HEK293T (cell line): ENCODE measurements around the gene RHEB.

Experiments
- ARNT ChIP-seq: fragments of 450-650 bp; IDR thresholded peaks from 2 replicates; pipeline ENCODE4 v1.6.1; 2017; ENCODE audit warnings: mild to moderate bottlenecking
- BHLHE40 ChIP-seq: fragments of 450-650 bp; IDR thresholded peaks from 2 replicates; pipeline ENCODE4 v1.6.1; 2016; ENCODE audit warnings: mild to moderate bottlenecking, moderate library complexity, borderline replicate concordance
- CTBP1 ChIP-seq: fragments of 450-650 bp; IDR thresholded peaks from 2 replicates; pipeline ENCODE4 v1.6.1; 2016; ENCODE audit warnings: borderline replicate concordance
- ELF4 ChIP-seq: fragments of 450-650 bp; IDR thresholded peaks from 2 replicates; pipeline ENCODE4 v1.6.1; 2017; ENCODE audit warnings: antibody characterized with exemption
- L3MBTL2 ChIP-seq: fragments of 450-650 bp; conservative IDR thresholded peaks from 2 replicates; pipeline ENCODE4 v1.6.1; 2016; ENCODE audit warnings: mild to moderate bottlenecking
- LEF1 ChIP-seq: fragments of 450-650 bp; IDR thresholded peaks from 2 replicates; pipeline ENCODE4 v1.6.1; 2017; ENCODE audit warnings: mild to moderate bottlenecking, borderline replicate concordance
- NFRKB ChIP-seq: fragments of 450-650 bp; IDR thresholded peaks from 2 replicates; pipeline ENCODE4 v1.6.1; 2016; ENCODE audit warnings: mild to moderate bottlenecking, moderate library complexity
- SP1 ChIP-seq: fragments of 450-650 bp; IDR thresholded peaks from 2 replicates; pipeline ENCODE4 v1.6.1; 2017
- SUZ12 ChIP-seq: fragments of 450-650 bp; IDR thresholded peaks from 2 replicates; pipeline ENCODE4 v1.6.1; 2016; ENCODE audit warnings: mild to moderate bottlenecking
- ZNF384 ChIP-seq: fragments of 450-650 bp; IDR thresholded peaks from 2 replicates; pipeline ENCODE4 v1.6.1; 2016
- TF ChIP-seq, protein P1 (sequence below): fragments of 450-650 bp; IDR thresholded peaks from 2 replicates; pipeline ENCODE4 v1.6.1; 2016

DNA sequence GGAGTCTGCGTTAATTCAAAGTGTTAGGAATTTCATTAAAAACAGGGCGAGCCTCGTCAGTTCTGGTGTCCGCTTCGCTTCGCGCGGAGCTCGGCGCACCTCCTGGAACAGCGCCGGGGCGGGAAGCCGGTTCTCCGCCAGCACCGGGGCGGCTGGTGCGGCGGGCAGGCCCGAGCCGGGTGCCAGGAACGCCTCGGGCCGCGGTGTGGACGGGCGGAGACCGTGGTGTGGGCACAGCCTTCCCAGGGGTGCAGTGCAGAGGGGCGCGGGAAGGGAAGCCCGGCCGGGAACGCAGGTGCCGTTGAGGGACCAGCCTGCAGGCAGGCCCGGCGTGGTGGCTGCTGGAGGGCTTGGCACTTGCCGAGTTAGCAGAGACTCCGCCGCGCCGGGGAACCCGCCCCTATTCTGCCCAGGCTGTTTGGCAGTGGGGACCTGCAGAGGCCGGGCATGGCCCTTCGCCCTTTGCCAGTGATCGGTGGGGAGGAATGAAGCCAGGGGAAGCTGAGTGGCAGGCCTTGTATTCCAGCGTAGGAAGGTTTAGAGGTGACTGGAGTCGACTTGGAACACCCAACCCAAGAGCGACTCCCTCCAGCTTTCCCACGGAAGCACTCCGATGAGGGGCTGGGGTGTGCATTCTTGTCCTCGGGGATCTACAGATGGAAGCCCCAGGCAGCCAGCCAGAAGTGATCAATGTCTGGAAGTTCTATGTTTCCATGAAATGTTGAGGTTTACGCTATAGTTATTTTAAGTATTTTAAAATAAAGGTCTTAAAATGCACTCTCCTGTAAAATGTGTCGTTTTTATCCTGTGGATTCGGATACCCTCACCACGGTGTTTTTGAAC lies 945 bp upstream of the RHEB start:
- TF ChIP-seq, protein P1, sequence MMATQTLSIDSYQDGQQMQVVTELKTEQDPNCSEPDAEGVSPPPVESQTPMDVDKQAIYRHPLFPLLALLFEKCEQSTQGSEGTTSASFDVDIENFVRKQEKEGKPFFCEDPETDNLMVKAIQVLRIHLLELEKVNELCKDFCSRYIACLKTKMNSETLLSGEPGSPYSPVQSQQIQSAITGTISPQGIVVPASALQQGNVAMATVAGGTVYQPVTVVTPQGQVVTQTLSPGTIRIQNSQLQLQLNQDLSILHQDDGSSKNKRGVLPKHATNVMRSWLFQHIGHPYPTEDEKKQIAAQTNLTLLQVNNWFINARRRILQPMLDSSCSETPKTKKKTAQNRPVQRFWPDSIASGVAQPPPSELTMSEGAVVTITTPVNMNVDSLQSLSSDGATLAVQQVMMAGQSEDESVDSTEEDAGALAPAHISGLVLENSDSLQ: no peak
- TF ChIP-seq NFRKB (no peak), CTBP1 (no peak), ARNT (no peak), ZNF384 (no peak), ELF4 (no peak), L3MBTL2 (no peak), SP1 (no peak), BHLHE40 (no peak), LEF1 (no peak), SUZ12 (no peak)
